ELR (cell line): ENCODE measurements around the gene OPHN1.
"Not testable (repeated sequence)": the region's sequence is repeated elsewhere in the genome, so short reads cannot be mapped to it uniquely, and the experiment has no call there.

Experiments used
- DNase-seq: peaks from one replicate; pipeline ENCODE4 v3.0.0-alpha.2; 2015; ENCODE audit warnings: low read depth

OPHN1 gene

GRCh38 chrX:68424719-68425118 lies 8.6 kb downstream of the OPHN1 start:
- DNase-seq, result no peak

- no peak for DNase-seq
Measured at GRCh38 chrX:68422478-68422877, 10.8 kb downstream of the OPHN1 start.

- DNase-seq, result no peak
Measured at GRCh38 chrX:68421636-68422035, 11.7 kb downstream of the OPHN1 start.

GRCh38 chrX:68420559-68420958 lies 12.7 kb downstream of the OPHN1 start:
- no peak for DNase-seq

GRCh38 chrX:68419975-68420374 lies 13.3 kb downstream of the OPHN1 start:
- no peak for DNase-seq

GRCh38 chrX:68417651-68418050 lies 15.6 kb downstream of the OPHN1 start:
- DNase-seq, result no peak

GRCh38 chrX:68416592-68416991 lies 16.7 kb downstream of the OPHN1 start:
- peak; percentile 67 for DNase-seq

GRCh38 chrX:68415316-68415715 lies 18.0 kb downstream of the OPHN1 start:
- peak; percentile 45 for DNase-seq

- DNase-seq, result no peak
Measured at GRCh38 chrX:68413254-68413653, 20.0 kb downstream of the OPHN1 start.

- DNase-seq, result no peak
Measured at GRCh38 chrX:68411729-68412128, 21.6 kb downstream of the OPHN1 start.

GRCh38 chrX:68409194-68409593 lies 24.1 kb downstream of the OPHN1 start:
- DNase-seq, result no peak

- DNase-seq, result no peak
Measured at GRCh38 chrX:68403522-68403921, 29.8 kb downstream of the OPHN1 start.

- no peak for DNase-seq
Measured at GRCh38 chrX:68403038-68403437, 30.3 kb downstream of the OPHN1 start.

- no peak for DNase-seq
Measured at GRCh38 chrX:68402094-68402493, 31.2 kb downstream of the OPHN1 start.

- no peak for DNase-seq
Measured at GRCh38 chrX:68398291-68398690, 35.0 kb downstream of the OPHN1 start.

GRCh38 chrX:68396953-68397352 lies 36.3 kb downstream of the OPHN1 start:
- DNase-seq, result no peak

GRCh38 chrX:68389419-68389960 lies 43.8 kb downstream of the OPHN1 start:
- DNase-seq, result not testable (repeated sequence)

- DNase-seq, result no peak
Measured at GRCh38 chrX:68387776-68388175, 45.5 kb downstream of the OPHN1 start.

- no peak for DNase-seq
Measured at GRCh38 chrX:68383540-68383939, 49.8 kb downstream of the OPHN1 start.

GRCh38 chrX:68377579-68377978 lies 55.7 kb downstream of the OPHN1 start:
- not testable (repeated sequence) for DNase-seq

- DNase-seq, result no peak
Measured at GRCh38 chrX:68376373-68376772, 56.9 kb downstream of the OPHN1 start.

GRCh38 chrX:68375803-68376202 lies 57.5 kb downstream of the OPHN1 start:
- no peak for DNase-seq

GRCh38 chrX:68372665-68373064 lies 60.6 kb downstream of the OPHN1 start:
- no peak for DNase-seq

- no peak for DNase-seq
Measured at GRCh38 chrX:68369559-68369958, 63.7 kb downstream of the OPHN1 start.

- DNase-seq, result no peak
Measured at GRCh38 chrX:68365341-68365740, 68.0 kb downstream of the OPHN1 start.
